ENCODE data around the gene SCRN1.

DNA sequence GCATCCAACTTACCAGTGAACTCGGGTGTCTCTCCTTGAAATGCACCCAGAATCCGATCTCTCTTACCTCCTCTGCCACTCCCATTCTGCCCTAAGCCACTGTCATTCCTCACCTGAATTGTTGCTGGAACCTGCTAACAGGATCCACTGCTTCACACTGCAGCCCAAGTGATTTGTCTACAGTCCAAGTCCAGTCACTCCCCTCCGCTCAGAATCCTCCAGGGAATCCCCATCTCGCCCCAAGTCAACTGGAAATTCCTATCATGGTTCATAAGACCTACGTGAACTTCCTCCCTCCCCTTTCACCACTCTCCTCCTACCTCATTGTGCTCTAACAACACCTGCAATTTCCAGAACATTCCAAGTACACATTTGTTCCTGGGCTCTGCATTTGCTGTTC is 91.3 kb downstream of the SCRN1 start:
- TF ChIP-seq, protein P1, sequence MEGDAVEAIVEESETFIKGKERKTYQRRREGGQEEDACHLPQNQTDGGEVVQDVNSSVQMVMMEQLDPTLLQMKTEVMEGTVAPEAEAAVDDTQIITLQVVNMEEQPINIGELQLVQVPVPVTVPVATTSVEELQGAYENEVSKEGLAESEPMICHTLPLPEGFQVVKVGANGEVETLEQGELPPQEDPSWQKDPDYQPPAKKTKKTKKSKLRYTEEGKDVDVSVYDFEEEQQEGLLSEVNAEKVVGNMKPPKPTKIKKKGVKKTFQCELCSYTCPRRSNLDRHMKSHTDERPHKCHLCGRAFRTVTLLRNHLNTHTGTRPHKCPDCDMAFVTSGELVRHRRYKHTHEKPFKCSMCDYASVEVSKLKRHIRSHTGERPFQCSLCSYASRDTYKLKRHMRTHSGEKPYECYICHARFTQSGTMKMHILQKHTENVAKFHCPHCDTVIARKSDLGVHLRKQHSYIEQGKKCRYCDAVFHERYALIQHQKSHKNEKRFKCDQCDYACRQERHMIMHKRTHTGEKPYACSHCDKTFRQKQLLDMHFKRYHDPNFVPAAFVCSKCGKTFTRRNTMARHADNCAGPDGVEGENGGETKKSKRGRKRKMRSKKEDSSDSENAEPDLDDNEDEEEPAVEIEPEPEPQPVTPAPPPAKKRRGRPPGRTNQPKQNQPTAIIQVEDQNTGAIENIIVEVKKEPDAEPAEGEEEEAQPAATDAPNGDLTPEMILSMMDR (conservative IDR thresholded peaks at IDR 0.05): no peak
- TF ChIP-seq ZFX (IDR thresholded peaks at IDR 0.05): no peak

All from C4-2B (cell line).